ENCODE data around the gene FBLN5. TPM values are rescaled to one million over a fixed set of nuclear protein-coding genes. Genes with fewer than 3 reads are reported as not detected.

FBLN5 gene
- total and polyA plus RNA-seq, 2 donors (not counting 3 experiments of a cell fraction or from before 2014, with no cell fraction given), result 27.6 to 33.1 TPM

DNA sequence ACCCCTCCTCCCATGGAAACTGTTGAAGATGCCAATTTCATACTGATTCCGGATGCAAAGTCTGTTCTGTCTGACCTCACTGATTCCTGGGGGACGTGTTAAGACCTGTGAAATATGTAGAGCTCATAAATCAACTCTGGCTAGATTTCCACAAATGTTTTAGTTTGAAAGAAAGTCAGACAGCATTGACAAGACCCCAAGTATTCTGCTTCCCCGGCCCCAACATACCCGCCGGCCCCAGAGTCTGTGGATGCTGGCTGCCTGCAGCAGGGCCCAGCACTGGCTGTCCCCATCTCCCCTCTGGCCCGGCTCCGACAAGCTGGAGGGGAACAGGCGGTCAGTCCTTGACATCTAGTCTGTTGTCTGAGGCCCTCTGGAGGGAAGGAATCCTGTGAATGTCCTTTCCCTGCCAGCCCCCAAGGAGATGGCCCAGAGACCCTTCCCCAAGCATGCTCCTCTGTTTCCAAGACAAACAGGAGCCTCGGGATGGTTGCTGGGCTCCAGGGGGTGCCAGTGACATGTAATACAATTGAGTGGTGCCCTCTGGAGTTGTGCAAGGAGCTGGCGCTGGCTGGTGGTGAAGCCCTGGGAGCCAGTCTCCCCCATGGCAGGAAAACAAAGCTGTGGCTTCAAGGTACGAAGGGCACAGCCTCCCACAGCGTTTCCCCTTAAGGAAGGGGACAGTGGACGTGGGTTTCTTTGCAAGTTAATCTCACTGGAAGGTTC, 22.3 kb downstream of the FBLN5 start:
- H3K27me3 ChIP-seq (ENCODE audit: control insufficient read depth in 2 of 2, insufficient read depth in 2 of 2, low read length in 2 of 2), result no peaks in the 10 kb centered on the region
- no peaks in the 10 kb centered on the region for H3K9me1 ChIP-seq (replicated peaks; ENCODE audit: control insufficient read depth, extremely low read depth, insufficient read depth, low read length)
- no peaks in the 10 kb centered on the region for H3K36me3 ChIP-seq (ENCODE audit: control insufficient read depth in 2 of 2, extremely low read depth in 1 of 2, insufficient read depth in 2 of 2, low read length in 2 of 2)
- H3K4me1 ChIP-seq (ENCODE audit: control insufficient read depth, extremely low read depth, insufficient read depth, low read length), result no peaks in the 10 kb centered on the region
- intact Hi-C loops (cut with micrococcal nuclease), result no loop called here
- POLR2A ChIA-PET, result no interaction called here
- no peaks in the 10 kb centered on the region for H3K9me3 ChIP-seq (replicated peaks; ENCODE audit: control insufficient read depth, insufficient read depth, low read length)
- H3K4me3 ChIP-seq (replicated peaks in 1 of 3; ENCODE audit: insufficient read depth in 1 of 3, low read depth in 1 of 3, low read length in 3 of 3), result no peak overlapping the region
- no peaks in the 10 kb centered on the region for H3K79me2 ChIP-seq (ENCODE audit: control insufficient read depth, insufficient read depth, low read length)
- H3K4me2 ChIP-seq (ENCODE audit: insufficient read depth, low read length), result no peak overlapping the region
- H2AFZ ChIP-seq (ENCODE audit: low read depth, low read length), result no peak overlapping the region
- no peak overlapping the region for H3K9ac ChIP-seq (replicated peaks; ENCODE audit: extremely low read depth, insufficient read depth, low read length)
- H4K20me1 ChIP-seq (replicated peaks; ENCODE audit: control insufficient read depth, extremely low read depth, insufficient read depth, low read length), result no peaks in the 10 kb centered on the region
- dilution Hi-C loops (cut with MboI; ENCODE audit: extremely low pct_ligation_motif_present, low sequenced_read_pairs), result no loop called here
- FAIRE-seq (no peak), DNase-seq (ENCODE audit: low read depth, low spot score) (no peak)
- CTCF ChIA-PET, result interaction anchor here (1.0 to 2.8 kb wide), 4 partner anchors 13 to 90 kb away, joined by 3 to 9 read pairs (median 4); no protein-coding TSS in a partner anchor
- no peak overlapping the region for H3K27ac ChIP-seq (ENCODE audit: insufficient read depth, low read depth, low read length)
- TF ChIP-seq POLR2AphosphoS5 (IDR thresholded peaks at IDR 0.05; ENCODE audit: insufficient read depth, low read depth, low read length) (no peak), GATA2 (IDR thresholded peaks at IDR 0.05; ENCODE audit: insufficient read depth, insufficient read length, low read depth, low read length) (no peak), MYC (IDR thresholded peaks at IDR 0.05; ENCODE audit: low read depth, low read length) (no peak), POLR2A (IDR thresholded peaks at IDR 0.05; ENCODE audit: low read depth, low read length) (no peak)
- TF ChIP-seq, protein P1, sequence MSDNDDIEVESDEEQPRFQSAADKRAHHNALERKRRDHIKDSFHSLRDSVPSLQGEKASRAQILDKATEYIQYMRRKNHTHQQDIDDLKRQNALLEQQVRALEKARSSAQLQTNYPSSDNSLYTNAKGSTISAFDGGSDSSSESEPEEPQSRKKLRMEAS (IDR thresholded peaks at IDR 0.05; ENCODE audit: insufficient read depth, insufficient read length), result no peak
- TF ChIP-seq, protein P2, sequence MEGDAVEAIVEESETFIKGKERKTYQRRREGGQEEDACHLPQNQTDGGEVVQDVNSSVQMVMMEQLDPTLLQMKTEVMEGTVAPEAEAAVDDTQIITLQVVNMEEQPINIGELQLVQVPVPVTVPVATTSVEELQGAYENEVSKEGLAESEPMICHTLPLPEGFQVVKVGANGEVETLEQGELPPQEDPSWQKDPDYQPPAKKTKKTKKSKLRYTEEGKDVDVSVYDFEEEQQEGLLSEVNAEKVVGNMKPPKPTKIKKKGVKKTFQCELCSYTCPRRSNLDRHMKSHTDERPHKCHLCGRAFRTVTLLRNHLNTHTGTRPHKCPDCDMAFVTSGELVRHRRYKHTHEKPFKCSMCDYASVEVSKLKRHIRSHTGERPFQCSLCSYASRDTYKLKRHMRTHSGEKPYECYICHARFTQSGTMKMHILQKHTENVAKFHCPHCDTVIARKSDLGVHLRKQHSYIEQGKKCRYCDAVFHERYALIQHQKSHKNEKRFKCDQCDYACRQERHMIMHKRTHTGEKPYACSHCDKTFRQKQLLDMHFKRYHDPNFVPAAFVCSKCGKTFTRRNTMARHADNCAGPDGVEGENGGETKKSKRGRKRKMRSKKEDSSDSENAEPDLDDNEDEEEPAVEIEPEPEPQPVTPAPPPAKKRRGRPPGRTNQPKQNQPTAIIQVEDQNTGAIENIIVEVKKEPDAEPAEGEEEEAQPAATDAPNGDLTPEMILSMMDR (IDR thresholded peaks at IDR 0.05; ENCODE audit: extremely low read depth in 1 of 2, insufficient read depth in 1 of 2, low read depth in 1 of 2, low read length in 2 of 2), result no peak
- BruUV-seq (replicated peaks), result no TSS peak

Data from endothelial cell of umbilical vein (primary cell).